Astrocyte (in vitro differentiated cells and primary cell): ENCODE data around the gene DMRTC1B. TPM values are rescaled to one million over a fixed set of nuclear protein-coding genes. Genes with fewer than 3 reads are reported as not detected.
"Not testable (repeated sequence)": the region's sequence is repeated elsewhere in the genome, so short reads cannot be mapped to it uniquely, and the experiment has no call there.

ENCODE experiments used
- DNase-seq: peaks from one replicate; pipeline ENCODE4 v3.0.0-alpha.2; 2010; ENCODE audit warnings: low read depth
- FAIRE-seq: peaks from 2 replicates; lab custom pipeline; 2011; peaks lifted over from hg19 to GRCh38; lab: Jason Lieb, UNC
- H2AFZ ChIP-seq: 2 replicates; pipeline ENCODE4 v1.6.0; 2012; ENCODE audit warnings: low read depth, low read length, inconsistent platforms
- H3K27ac ChIP-seq: 2 replicates; pipeline ENCODE4 v1.5.1; 2011; ENCODE audit warnings: low read depth, low read length, inconsistent platforms
- H3K27me3 ChIP-seq: 2 replicates; pipeline ENCODE4 v1.6.0; 2011; ENCODE audit warnings: low read length, inconsistent platforms; ENCODE audit not compliant: insufficient read depth
- H3K36me3 ChIP-seq: 2 replicates; pipeline ENCODE4 v1.5.1; 2011; ENCODE audit warnings: low read length, inconsistent platforms; ENCODE audit not compliant: insufficient read depth
- H3K4me1 ChIP-seq: 2 replicates; pipeline ENCODE4 v1.5.1; 2011; ENCODE audit warnings: low read length, inconsistent platforms; ENCODE audit not compliant: insufficient read depth
- H3K4me2 ChIP-seq: 2 replicates; pipeline ENCODE4 v1.6.0; 2012; ENCODE audit warnings: low read length, inconsistent platforms
- H3K4me3 ChIP-seq: 2 replicates; pipeline ENCODE4 v1.5.1; 2011; ENCODE audit warnings: low read depth, mild to moderate bottlenecking, low read length, inconsistent platforms; ENCODE audit not compliant: insufficient read depth
- H3K79me2 ChIP-seq: 2 replicates; pipeline ENCODE4 v1.6.0; 2012; ENCODE audit warnings: mild to moderate bottlenecking, low read length, inconsistent platforms; ENCODE audit not compliant: insufficient read depth
- H3K9ac ChIP-seq: 2 replicates; pipeline ENCODE4 v1.6.0; 2012; ENCODE audit warnings: mild to moderate bottlenecking, low read length, inconsistent platforms
- H3K9me3 ChIP-seq: 2 replicates; pipeline ENCODE4 v1.5.1; 2012; ENCODE audit warnings: low read depth, mild to moderate bottlenecking, low read length, inconsistent platforms; ENCODE audit not compliant: insufficient read depth
- H4K20me1 ChIP-seq: 2 replicates; pipeline ENCODE4 v1.6.0; 2012; ENCODE audit warnings: low read length, inconsistent platforms; ENCODE audit not compliant: insufficient read depth
- H3K27ac Mint-ChIP-seq: one replicate; pipeline ENCODE4 v1.8.0; 2021; ENCODE audit warnings: mild to moderate bottlenecking, mixed read lengths; ENCODE audit not compliant: unreplicated experiment
- H3K27me3 Mint-ChIP-seq: one replicate; pipeline ENCODE4 v1.8.0; 2021; ENCODE audit warnings: low read depth, mixed read lengths; ENCODE audit not compliant: unreplicated experiment
- H3K36me3 Mint-ChIP-seq: one replicate; pipeline ENCODE4 v1.8.0; 2021; ENCODE audit warnings: low read depth, mixed read lengths; ENCODE audit not compliant: unreplicated experiment
- H3K4me1 Mint-ChIP-seq: one replicate; pipeline ENCODE4 v1.8.0; 2021; ENCODE audit warnings: low read depth, mixed read lengths; ENCODE audit not compliant: unreplicated experiment
- H3K4me3 Mint-ChIP-seq: one replicate; pipeline ENCODE4 v1.8.0; 2021; ENCODE audit warnings: mild to moderate bottlenecking, moderate library complexity, mixed read lengths; ENCODE audit not compliant: unreplicated experiment
- H3K9me3 Mint-ChIP-seq: one replicate; pipeline ENCODE4 v1.8.0; 2021; ENCODE audit warnings: mild to moderate bottlenecking, mixed read lengths; ENCODE audit not compliant: unreplicated experiment
- total RNA-seq: library from RNA; stranded (reverse); gene quantifications from 2 replicates; pipeline ENCODE4 v1.2.1, GENCODE V29; 2021

DMRTC1B gene
- total RNA-seq, 1 donor from 2014 or later = not detected

- H3K27ac ChIP-seq, H3K4me1 ChIP-seq, H2AFZ ChIP-seq, H3K27ac Mint-ChIP-seq, H4K20me1 ChIP-seq, H3K4me1 Mint-ChIP-seq, H3K9ac ChIP-seq, H3K9me3 ChIP-seq, H3K27me3 Mint-ChIP-seq, DNase-seq, H3K4me3 Mint-ChIP-seq, H3K36me3 Mint-ChIP-seq, H3K4me3 ChIP-seq, H3K9me3 Mint-ChIP-seq, H3K36me3 ChIP-seq, H3K79me2 ChIP-seq, H3K27me3 ChIP-seq, H3K4me2 ChIP-seq: not testable (repeated sequence)
- peak; percentile 95 for FAIRE-seq
Observed at GRCh38 chrX:72778146-72778545, 1.5 kb downstream of the DMRTC1B start.

- not testable (repeated sequence) for H3K4me1 Mint-ChIP-seq, H3K36me3 ChIP-seq, H3K27ac ChIP-seq, H3K36me3 Mint-ChIP-seq, H3K27me3 Mint-ChIP-seq, H3K9me3 Mint-ChIP-seq, H3K4me3 Mint-ChIP-seq, H3K27me3 ChIP-seq, H3K9me3 ChIP-seq, H3K4me3 ChIP-seq, H3K4me1 ChIP-seq, H3K4me2 ChIP-seq, H3K9ac ChIP-seq, H4K20me1 ChIP-seq, FAIRE-seq, H3K79me2 ChIP-seq, H2AFZ ChIP-seq, DNase-seq, H3K27ac Mint-ChIP-seq
Observed at GRCh38 chrX:72782560-72782959, 5.9 kb downstream of the DMRTC1B start, which contains the start of gene FAM236B. TSS of gene FAM236B (minus strand) at chrX:72782660. CDS start at chrX:72782560, 100 bp downstream.

- not testable (repeated sequence) for H3K27me3 Mint-ChIP-seq, FAIRE-seq, H3K4me3 Mint-ChIP-seq
Observed at GRCh38 chrX:72783365-72783936, 6.8 kb downstream of the DMRTC1B start.

GRCh38 chrX:72783964-72784363 is 7.3 kb downstream of the DMRTC1B start:
- not testable (repeated sequence) for FAIRE-seq

More at GRCh38 chrX:72783365-72783936, 6.8 kb downstream of the DMRTC1B start:
- not testable (repeated sequence) for H3K4me3 ChIP-seq, H3K27ac Mint-ChIP-seq, H3K79me2 ChIP-seq, DNase-seq, H3K27ac ChIP-seq, H3K27me3 ChIP-seq, H3K9me3 ChIP-seq, H4K20me1 ChIP-seq, H3K4me2 ChIP-seq, H3K4me1 ChIP-seq, H3K9ac ChIP-seq, H3K9me3 Mint-ChIP-seq, H3K4me1 Mint-ChIP-seq, H3K36me3 ChIP-seq, H2AFZ ChIP-seq, H3K36me3 Mint-ChIP-seq

GRCh38 chrX:72788142-72788541 is 11.5 kb downstream of the DMRTC1B start:
- not testable (repeated sequence) for FAIRE-seq, H3K9me3 Mint-ChIP-seq, H3K27me3 Mint-ChIP-seq, H2AFZ ChIP-seq, H3K4me3 Mint-ChIP-seq, H3K4me3 ChIP-seq, H3K27me3 ChIP-seq, H3K36me3 Mint-ChIP-seq, H3K4me1 ChIP-seq, DNase-seq, H4K20me1 ChIP-seq, H3K9ac ChIP-seq, H3K27ac ChIP-seq, H3K4me2 ChIP-seq, H3K4me1 Mint-ChIP-seq, H3K36me3 ChIP-seq, H3K27ac Mint-ChIP-seq, H3K79me2 ChIP-seq, H3K9me3 ChIP-seq

More at GRCh38 chrX:72783964-72784363, 7.3 kb downstream of the DMRTC1B start:
- not testable (repeated sequence) for H3K4me3 ChIP-seq, H3K27ac Mint-ChIP-seq, H3K27ac ChIP-seq, H3K36me3 ChIP-seq, H3K36me3 Mint-ChIP-seq, H3K27me3 Mint-ChIP-seq, H3K9ac ChIP-seq, H3K9me3 Mint-ChIP-seq, H3K4me3 Mint-ChIP-seq, H3K4me1 Mint-ChIP-seq, H3K79me2 ChIP-seq, H3K27me3 ChIP-seq, H4K20me1 ChIP-seq, H2AFZ ChIP-seq, H3K4me1 ChIP-seq, DNase-seq, H3K4me2 ChIP-seq, H3K9me3 ChIP-seq

GRCh38 chrX:72790390-72790789 is 13.7 kb downstream of the DMRTC1B start:
- not testable (repeated sequence) for H3K9me3 ChIP-seq, H4K20me1 ChIP-seq, H3K4me1 ChIP-seq, H3K36me3 ChIP-seq, DNase-seq, H3K27me3 Mint-ChIP-seq, H3K4me3 ChIP-seq, H3K36me3 Mint-ChIP-seq, FAIRE-seq, H2AFZ ChIP-seq, H3K4me3 Mint-ChIP-seq, H3K9me3 Mint-ChIP-seq, H3K27me3 ChIP-seq, H3K4me2 ChIP-seq, H3K9ac ChIP-seq, H3K27ac ChIP-seq, H3K79me2 ChIP-seq, H3K27ac Mint-ChIP-seq, H3K4me1 Mint-ChIP-seq
